Colonic mucosa (tissue), 4 donors: Measurements from ENCODE around the gene KIAA0513. TPM values are rescaled to one million over a fixed set of nuclear protein-coding genes. Genes with fewer than 3 reads are reported as not detected.

Experiments
- DNase-seq: peaks from one replicate; pipeline ENCODE4 v3.0.0-alpha.2; 2020
- H3K27ac ChIP-seq: fragments of 200-600 bp; one replicate; pipeline ENCODE4 v1.8.0; 2021
- H3K27me3 ChIP-seq: fragments of 200-600 bp; one replicate; pipeline ENCODE4 v1.8.0; 2021
- H3K36me3 ChIP-seq: fragments of 200-600 bp; one replicate; pipeline ENCODE4 v1.8.0; 2021
- H3K4me1 ChIP-seq: fragments of 200-600 bp; one replicate; pipeline ENCODE4 v1.8.0; 2021; ENCODE audit warnings: mild to moderate bottlenecking
- H3K4me3 ChIP-seq: fragments of 200-600 bp; one replicate; pipeline ENCODE4 v1.8.0; 2021
- H3K9ac ChIP-seq, 2 donors: one replicate each; pipeline ENCODE4 v1.7.0; 2013; ENCODE audit warnings: control low read depth in 2 of 2, low read depth in 2 of 2, low read length in 2 of 2
- H3K9me3 ChIP-seq: fragments of 200-600 bp; one replicate; pipeline ENCODE4 v1.8.0; 2021
- intact Hi-C: fragments of 100-400 bp; cut with DNase I; formaldehyde crosslinking; loops from one replicate; pipeline ENCODE4 v1.14.1; 2022
- total RNA-seq, 2 donors: library from RNA; stranded (reverse); fragmentation: NEBNext Ultra II Directional in 1 of 2; extraction: Animal tissue kit (Norgen Biotek cat#: 25700) in 1 of 2; gene quantifications; one replicate each; pipeline ENCODE4 v1.2.1, GENCODE V29; 2021
- TF ChIP-seq, protein P1 (sequence below): fragments of 200-600 bp; IDR thresholded peaks from one replicate; pipeline ENCODE4 v1.8.0; 2022; ENCODE audit warnings: antibody characterized with exemption, mild to moderate bottlenecking
- donor health status: healthy.
- donor health status: DM: no; HTN: no; CAD: no.
- donor health status: DM: no; HTN: no; CAD: no.

Gene KIAA0513
- total RNA-seq, 2 donors from 2014 or later, result 17.7 to 22.8 TPM

DNA sequence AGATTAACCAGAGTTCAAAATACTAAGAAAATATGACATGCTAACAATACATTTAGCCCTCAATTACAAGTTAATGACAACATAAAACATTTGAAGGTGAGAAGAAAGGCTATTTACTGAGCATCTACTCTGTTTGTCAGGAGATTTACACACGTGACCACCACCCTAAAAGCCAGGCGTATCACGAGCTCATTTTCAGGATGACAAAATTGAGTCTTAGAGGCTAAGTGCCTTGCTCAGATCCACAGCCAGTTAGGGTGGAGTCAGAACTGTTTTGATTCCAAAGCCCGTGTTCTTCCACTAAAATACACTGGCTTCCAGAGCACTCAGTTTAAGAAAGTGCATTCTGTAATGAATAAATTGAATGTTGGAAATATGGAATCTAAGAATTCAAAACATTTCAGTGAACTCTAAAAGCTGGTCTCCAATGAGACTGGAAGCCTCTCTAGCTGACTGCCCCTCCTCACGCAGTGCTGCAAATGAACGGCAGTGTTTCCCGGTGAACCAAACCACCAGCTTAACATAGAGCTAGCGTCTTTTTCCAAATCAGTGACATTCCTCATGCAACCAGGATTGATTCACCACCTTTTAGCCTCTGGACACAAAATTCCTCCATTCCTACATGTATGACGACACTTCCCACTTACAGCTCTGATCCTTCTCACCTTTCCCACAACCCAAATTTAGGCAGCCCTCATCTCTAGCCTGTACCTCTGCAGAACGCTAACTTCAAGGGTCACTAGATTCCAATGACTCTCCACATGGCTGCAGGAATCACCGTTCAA lies 22.1 kb upstream of the KIAA0513 start:
- TF ChIP-seq, protein P1, sequence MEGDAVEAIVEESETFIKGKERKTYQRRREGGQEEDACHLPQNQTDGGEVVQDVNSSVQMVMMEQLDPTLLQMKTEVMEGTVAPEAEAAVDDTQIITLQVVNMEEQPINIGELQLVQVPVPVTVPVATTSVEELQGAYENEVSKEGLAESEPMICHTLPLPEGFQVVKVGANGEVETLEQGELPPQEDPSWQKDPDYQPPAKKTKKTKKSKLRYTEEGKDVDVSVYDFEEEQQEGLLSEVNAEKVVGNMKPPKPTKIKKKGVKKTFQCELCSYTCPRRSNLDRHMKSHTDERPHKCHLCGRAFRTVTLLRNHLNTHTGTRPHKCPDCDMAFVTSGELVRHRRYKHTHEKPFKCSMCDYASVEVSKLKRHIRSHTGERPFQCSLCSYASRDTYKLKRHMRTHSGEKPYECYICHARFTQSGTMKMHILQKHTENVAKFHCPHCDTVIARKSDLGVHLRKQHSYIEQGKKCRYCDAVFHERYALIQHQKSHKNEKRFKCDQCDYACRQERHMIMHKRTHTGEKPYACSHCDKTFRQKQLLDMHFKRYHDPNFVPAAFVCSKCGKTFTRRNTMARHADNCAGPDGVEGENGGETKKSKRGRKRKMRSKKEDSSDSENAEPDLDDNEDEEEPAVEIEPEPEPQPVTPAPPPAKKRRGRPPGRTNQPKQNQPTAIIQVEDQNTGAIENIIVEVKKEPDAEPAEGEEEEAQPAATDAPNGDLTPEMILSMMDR, result no peak
- no peaks in the 10 kb centered on the region for H3K36me3 ChIP-seq
- peaks cover 32% of the 10 kb centered on the region for H3K4me1 ChIP-seq
- no peaks in the 10 kb centered on the region for H3K27me3 ChIP-seq
- no peak overlapping the region for H3K4me3 ChIP-seq
- peak overlapping the region; percentile 56 for H3K27ac ChIP-seq
- intact Hi-C loops, result no loop called here
- no peak for DNase-seq
- no peaks in the 10 kb centered on the region for H3K9me3 ChIP-seq
- H3K9ac ChIP-seq, result peak overlapping the region in 1 of 2 donors; percentile 28

DNA sequence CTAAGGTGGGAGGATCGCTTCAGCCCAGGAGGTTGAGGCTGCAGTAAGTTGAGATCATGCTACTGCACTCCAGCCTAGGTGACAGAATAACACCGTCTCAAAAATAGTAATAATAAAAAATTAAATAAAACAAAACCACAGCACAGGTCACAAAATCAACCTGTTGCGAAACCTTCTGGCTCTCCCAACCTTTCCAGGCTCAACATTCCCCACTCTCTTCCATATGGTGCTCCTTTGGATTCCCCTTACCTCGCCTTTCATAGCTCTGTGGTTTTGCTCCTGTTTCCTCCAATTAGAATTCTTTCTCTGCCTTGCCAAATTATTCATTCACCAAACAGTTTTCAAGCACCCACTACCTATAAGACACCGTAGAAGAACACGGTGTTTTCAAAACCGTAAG lies 21.0 kb upstream of the KIAA0513 start:
- Histone ChIP-seq H3K36me3 (no peaks in the 10 kb centered on the region), H3K27ac (no peak overlapping the region), H3K9ac (no peak overlapping the region), H3K4me3 (no peak overlapping the region), H3K27me3 (no peaks in the 10 kb centered on the region), H3K4me1 (peaks cover 22% of the 10 kb centered on the region), H3K9me3 (no peaks in the 10 kb centered on the region)
- DNase-seq, result no peak
- intact Hi-C loops, result no loop called here
- TF ChIP-seq, protein P1, result no peak

DNA sequence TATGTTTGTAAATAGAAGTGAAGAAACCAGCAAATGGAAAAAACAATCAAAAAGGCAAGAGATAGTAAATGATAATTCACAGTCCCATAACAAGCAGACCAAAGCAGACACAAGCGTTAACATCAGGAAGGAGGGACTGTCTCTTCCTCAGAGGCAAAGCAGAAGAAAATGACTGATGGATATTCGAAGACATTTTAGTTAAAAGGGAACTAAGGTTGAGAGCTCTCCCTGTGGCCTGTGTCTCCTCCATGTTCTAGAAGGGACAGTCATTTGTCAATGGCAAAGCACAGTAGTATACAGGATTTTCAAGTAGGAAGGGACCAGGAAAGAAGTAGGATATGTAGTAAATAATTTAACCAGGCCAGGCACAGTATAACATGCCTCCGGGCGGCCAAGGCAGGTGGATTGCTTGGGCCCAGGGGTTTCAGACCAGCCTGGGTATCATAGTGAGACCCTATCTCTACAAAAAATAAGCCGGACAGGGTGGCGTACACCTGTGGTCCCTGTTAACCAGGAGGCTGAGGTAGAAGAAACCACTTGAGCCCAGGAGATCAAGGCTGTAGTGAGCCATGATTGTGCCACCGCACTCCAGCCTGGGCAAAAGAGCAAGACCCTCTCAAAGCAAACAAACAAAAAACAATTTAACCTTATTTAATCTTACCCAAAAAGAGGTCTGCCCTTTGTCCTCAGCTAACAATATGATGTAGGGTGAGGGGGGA lies 19.9 kb upstream of the KIAA0513 start:
- peaks cover 19% of the 10 kb centered on the region for H3K4me1 ChIP-seq
- no peak overlapping the region for H3K27ac ChIP-seq
- H3K36me3 ChIP-seq, result no peaks in the 10 kb centered on the region
- intact Hi-C loops, result no loop called here
- TF ChIP-seq, protein P1, result no peak
- no peak overlapping the region for H3K9ac ChIP-seq
- H3K9me3 ChIP-seq, result no peaks in the 10 kb centered on the region
- H3K4me3 ChIP-seq, result no peak overlapping the region
- no peaks in the 10 kb centered on the region for H3K27me3 ChIP-seq
- DNase-seq, result no peak

DNA sequence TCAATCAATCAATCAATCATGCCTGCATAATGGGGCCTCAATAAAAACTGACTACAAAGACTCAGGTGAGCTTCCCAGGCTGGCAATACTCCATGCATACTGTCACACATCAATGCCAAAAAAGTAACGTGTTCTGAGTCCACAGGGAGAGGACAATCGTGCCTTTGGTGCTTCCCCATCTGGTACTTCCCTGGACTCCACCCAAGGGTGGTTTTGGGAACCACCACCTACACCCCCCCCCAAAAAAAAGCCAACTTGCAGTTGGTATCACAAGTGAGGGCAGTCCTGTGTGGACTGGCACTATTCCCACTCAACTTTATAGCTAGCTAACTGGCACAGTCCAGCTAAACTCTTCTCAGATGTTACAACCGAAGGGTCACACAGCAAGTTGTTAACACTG lies 19.3 kb upstream of the KIAA0513 start:
- H3K27ac ChIP-seq, result no peak overlapping the region

DNA sequence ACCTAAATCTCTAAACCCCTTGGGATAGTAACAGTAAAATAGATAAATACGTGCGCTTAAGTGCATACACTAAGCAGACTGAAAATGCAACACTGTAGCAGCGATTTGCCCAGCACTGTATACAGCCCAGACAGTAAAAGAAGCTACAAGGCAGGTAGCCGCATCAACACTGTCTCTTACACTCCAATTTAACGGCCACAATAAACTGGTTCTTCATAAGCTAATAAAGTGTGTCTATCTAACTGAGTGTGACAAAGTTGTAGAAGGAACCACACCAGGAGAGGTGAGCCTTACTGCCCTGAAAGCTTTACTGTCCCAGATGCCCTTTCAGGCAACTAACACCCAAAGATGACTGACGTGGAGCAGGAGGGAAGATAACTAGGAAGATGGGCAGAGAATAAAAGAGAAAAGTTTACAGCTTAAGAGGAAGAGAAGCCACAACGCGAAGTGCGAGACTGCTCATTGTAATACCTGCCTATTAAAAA lies 17.1 kb upstream of the KIAA0513 start:
- Histone ChIP-seq H3K27me3 (no peaks in the 10 kb centered on the region), H3K36me3 (no peaks in the 10 kb centered on the region), H3K9ac (peak overlapping the region; percentile 86 to 94), H3K4me3 (peak overlapping the region; percentile 78), H3K4me1 (peaks cover 7% of the 10 kb centered on the region), H3K27ac (peak overlapping the region; percentile 86), H3K9me3 (no peaks in the 10 kb centered on the region)
- DNase-seq, result no peak
- TF ChIP-seq, protein P1, result no peak
- intact Hi-C loops, result no loop called here

More for the DNA sequence above, 19.3 kb upstream of the KIAA0513 start:
- Histone ChIP-seq H3K9me3 (no peaks in the 10 kb centered on the region), H3K9ac (no peak overlapping the region), H3K4me3 (no peak overlapping the region), H3K36me3 (no peaks in the 10 kb centered on the region), H3K4me1 (peaks cover 14% of the 10 kb centered on the region), H3K27me3 (no peaks in the 10 kb centered on the region)
- TF ChIP-seq, protein P1, result no peak
- DNase-seq, result no peak
- intact Hi-C loops, result no loop called here
